ENCODE results near the gene SMYD3. TPM values are rescaled to one million over a fixed set of nuclear protein-coding genes. Genes with fewer than 3 reads are reported as not detected.
"Not testable (repeated sequence)": the region's sequence is repeated elsewhere in the genome, so short reads cannot be mapped to it uniquely, and the experiment has no call there.

SMYD3 gene
- total RNA-seq, 1 donor from 2014 or later = 5.6 TPM

- intact Hi-C loops (cut with DNase I) = no loop called here
Measured at GRCh38 chr1:245772739-245773138, 734.3 kb downstream of the SMYD3 start.

GRCh38 chr1:245772325-245772724 is 734.8 kb downstream of the SMYD3 start:
- no peak for DNase-seq (ENCODE audit: low spot score)

More at GRCh38 chr1:245772739-245773138, 734.3 kb downstream of the SMYD3 start:
- DNase-seq (ENCODE audit: low spot score) = no peak

GRCh38 chr1:245771511-245772281 is 735.4 kb downstream of the SMYD3 start:
- intact Hi-C loops (cut with DNase I) = no loop called here
- no peak for DNase-seq (ENCODE audit: low spot score)

More at GRCh38 chr1:245772325-245772724, 734.8 kb downstream of the SMYD3 start:
- intact Hi-C loops (cut with DNase I) = no loop called here

GRCh38 chr1:245770156-245770555 is 736.9 kb downstream of the SMYD3 start:
- DNase-seq (ENCODE audit: low spot score) = no peak
- intact Hi-C loops (cut with DNase I) = no loop called here

GRCh38 chr1:245768596-245768995 is 738.5 kb downstream of the SMYD3 start:
- intact Hi-C loops (cut with DNase I) = no loop called here
- no peak for DNase-seq (ENCODE audit: low spot score)

GRCh38 chr1:245765230-245766000 is 741.7 kb downstream of the SMYD3 start:
- DNase-seq (ENCODE audit: low spot score) = no peak
- intact Hi-C loops (cut with DNase I) = no loop called here

- no peak for DNase-seq (ENCODE audit: low spot score)
- intact Hi-C loops (cut with DNase I) = no loop called here
Measured at GRCh38 chr1:245763873-245764331, 743.2 kb downstream of the SMYD3 start.

- intact Hi-C loops (cut with DNase I) = no loop called here
- no peak for DNase-seq (ENCODE audit: low spot score)
Measured at GRCh38 chr1:245762396-245762910, 744.6 kb downstream of the SMYD3 start.

- DNase-seq (ENCODE audit: low spot score) = no peak
- intact Hi-C loops (cut with DNase I) = no loop called here
Measured at GRCh38 chr1:245760301-245760700, 746.8 kb downstream of the SMYD3 start.

GRCh38 chr1:245754463-245754961 is 752.6 kb downstream of the SMYD3 start:
- DNase-seq (ENCODE audit: low spot score) = no peak
- intact Hi-C loops (cut with DNase I) = no loop called here

GRCh38 chr1:245753807-245754206 is 753.3 kb downstream of the SMYD3 start:
- DNase-seq (ENCODE audit: low spot score) = no peak
- intact Hi-C loops (cut with DNase I) = no loop called here

- intact Hi-C loops (cut with DNase I) = no loop called here
- no peak for DNase-seq (ENCODE audit: low spot score)
Measured at GRCh38 chr1:245752561-245752960, 754.5 kb downstream of the SMYD3 start.

- no peak for DNase-seq (ENCODE audit: low spot score)
- intact Hi-C loops (cut with DNase I) = no loop called here
Measured at GRCh38 chr1:245751726-245752470, 755.2 kb downstream of the SMYD3 start.

GRCh38 chr1:245751116-245751515 is 756.0 kb downstream of the SMYD3 start:
- no peak for DNase-seq (ENCODE audit: low spot score)
- intact Hi-C loops (cut with DNase I) = no loop called here

- intact Hi-C loops (cut with DNase I) = no loop called here
- no peak for DNase-seq (ENCODE audit: low spot score)
Measured at GRCh38 chr1:245750261-245750660, 756.8 kb downstream of the SMYD3 start.

- no peak for DNase-seq (ENCODE audit: low spot score)
- intact Hi-C loops (cut with DNase I) = no loop called here
Measured at GRCh38 chr1:245749053-245749452, 758.0 kb downstream of the SMYD3 start.

GRCh38 chr1:245748646-245749045 is 758.4 kb downstream of the SMYD3 start:
- intact Hi-C loops (cut with DNase I) = no loop called here
- no peak for DNase-seq (ENCODE audit: low spot score)

- intact Hi-C loops (cut with DNase I) = no loop called here
- DNase-seq (ENCODE audit: low spot score) = no peak
Measured at GRCh38 chr1:245748240-245748639, 758.8 kb downstream of the SMYD3 start.

- no peak for DNase-seq (ENCODE audit: low spot score)
- intact Hi-C loops (cut with DNase I) = no loop called here
Measured at GRCh38 chr1:245742896-245743295, 764.2 kb downstream of the SMYD3 start.

- DNase-seq (ENCODE audit: low spot score); intact Hi-C loops (cut with DNase I): not testable (repeated sequence)
Measured at GRCh38 chr1:245740336-245740735, 766.7 kb downstream of the SMYD3 start.

Measured in cardiac septum (tissue), 1 donor.